Stimulated activated CD4-positive, alpha-beta T cell treated with anti-CD3 and anti-CD28 coated beads, Interleukin-1b, Interleukin-23, amount 100 ng/mL, for 4 hours (primary cell): ENCODE measurements around the gene NAGPA.
"Not testable (repeated sequence)": the region's sequence is repeated elsewhere in the genome, so short reads cannot be mapped to it uniquely, and the experiment has no call there.

Experiments
- DNase-seq, 2 donors: peaks; one replicate each; pipeline ENCODE4 v3.0.0-alpha.2; 2020; ENCODE audit warnings: low read depth in 2 of 2

NAGPA gene, protein sequence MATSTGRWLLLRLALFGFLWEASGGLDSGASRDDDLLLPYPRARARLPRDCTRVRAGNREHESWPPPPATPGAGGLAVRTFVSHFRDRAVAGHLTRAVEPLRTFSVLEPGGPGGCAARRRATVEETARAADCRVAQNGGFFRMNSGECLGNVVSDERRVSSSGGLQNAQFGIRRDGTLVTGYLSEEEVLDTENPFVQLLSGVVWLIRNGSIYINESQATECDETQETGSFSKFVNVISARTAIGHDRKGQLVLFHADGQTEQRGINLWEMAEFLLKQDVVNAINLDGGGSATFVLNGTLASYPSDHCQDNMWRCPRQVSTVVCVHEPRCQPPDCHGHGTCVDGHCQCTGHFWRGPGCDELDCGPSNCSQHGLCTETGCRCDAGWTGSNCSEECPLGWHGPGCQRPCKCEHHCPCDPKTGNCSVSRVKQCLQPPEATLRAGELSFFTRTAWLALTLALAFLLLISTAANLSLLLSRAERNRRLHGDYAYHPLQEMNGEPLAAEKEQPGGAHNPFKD

GRCh38 chr16:5033256-5034166, at the start of gene NAGPA:
Gene NAGPA (minus strand): TSS chr16:5033935. CDS start chr16:5033914, 21 bp downstream.
- DNase-seq = peak; percentile 73 to 74

- not testable (repeated sequence) for DNase-seq
Observed at GRCh38 chr16:5080996-5081395, 47.3 kb upstream of the NAGPA start.

- DNase-seq = not testable (repeated sequence)
Observed at GRCh38 chr16:5080461-5080860, 46.7 kb upstream of the NAGPA start.

DNA sequence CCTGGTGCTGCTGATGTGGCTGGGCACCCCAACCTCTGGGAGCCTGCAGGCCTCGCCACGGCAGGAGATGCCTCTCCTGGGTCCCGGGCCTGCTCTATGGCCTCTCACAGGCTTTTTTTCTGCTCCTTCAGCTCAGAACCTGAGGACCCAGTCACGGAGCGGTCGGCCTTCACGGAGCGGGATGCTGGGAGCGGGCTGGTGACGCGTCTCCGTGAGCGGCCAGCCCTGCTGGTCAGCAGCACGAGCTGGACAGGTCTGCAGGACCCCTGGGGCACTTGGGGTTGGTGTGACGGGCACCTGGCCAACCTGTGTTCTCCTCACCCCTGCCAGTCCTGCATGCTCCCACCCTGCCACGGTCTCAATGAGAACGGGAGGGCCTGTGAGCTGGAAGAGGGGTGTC, 44.9 kb upstream of the NAGPA start:
- DNase-seq = no peak

- no peak for DNase-seq
Observed at GRCh38 chr16:5077304-5077703, 43.6 kb upstream of the NAGPA start.

DNA sequence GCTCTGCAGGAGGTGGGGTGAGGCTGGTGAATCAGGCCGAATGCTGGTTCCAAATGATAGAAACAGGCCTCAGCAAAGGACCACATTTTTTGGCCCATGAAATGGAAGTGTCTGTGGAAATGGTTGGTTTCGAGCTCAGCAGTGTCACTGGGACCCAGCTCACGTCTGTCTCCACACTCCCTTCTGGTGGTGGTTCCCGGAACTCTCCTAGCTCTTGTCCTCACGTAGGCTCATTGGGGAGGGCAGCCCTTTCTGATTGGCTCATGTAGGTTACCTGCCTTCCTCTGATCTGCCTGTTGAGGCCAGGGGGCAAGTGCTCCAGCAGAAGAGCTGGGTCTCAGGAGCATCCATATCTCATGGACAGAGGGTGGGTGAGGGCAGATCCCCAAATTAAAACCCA, 41.9 kb upstream of the NAGPA start:
- DNase-seq = no peak

DNA sequence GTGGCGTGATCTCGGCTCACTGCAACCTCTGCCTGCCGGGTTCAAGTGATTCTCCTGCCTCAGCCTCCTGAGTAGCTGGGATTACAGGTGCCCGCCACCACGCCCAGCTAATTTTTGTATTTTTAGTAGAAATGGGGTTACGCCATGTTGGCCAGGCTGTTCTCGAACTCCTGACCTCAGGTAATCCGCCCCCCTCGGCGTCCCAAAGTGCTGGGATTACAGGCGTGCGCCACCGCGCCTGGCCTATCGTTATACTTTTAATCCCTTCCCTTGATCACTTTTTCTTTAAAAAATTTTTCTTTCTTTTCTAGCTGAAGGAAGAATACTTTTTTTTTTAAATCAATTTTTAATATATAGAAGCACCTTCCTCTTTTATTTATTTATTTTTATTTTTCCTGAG, 40.0 kb upstream of the NAGPA start:
- DNase-seq = not testable (repeated sequence)

- no peak for DNase-seq
Observed at GRCh38 chr16:5073279-5073629, 39.5 kb upstream of the NAGPA start.

GRCh38 chr16:5072334-5073278, 38.9 kb upstream of the NAGPA start:
- no peak for DNase-seq

- peak; percentile 85 to 87 for DNase-seq
Observed at GRCh38 chr16:5071681-5072333, 38.1 kb upstream of the NAGPA start, which contains the start of gene ALG1. Gene ALG1 (plus strand): TSS chr16:5071843. CDS start chr16:5071850, 7 bp downstream.

- no peak for DNase-seq
Observed at GRCh38 chr16:5071341-5071680, 37.6 kb upstream of the NAGPA start.

- no peak for DNase-seq
Observed at GRCh38 chr16:5070431-5071186, 36.9 kb upstream of the NAGPA start.

GRCh38 chr16:5069854-5070253, 36.1 kb upstream of the NAGPA start:
- DNase-seq = no peak

DNA sequence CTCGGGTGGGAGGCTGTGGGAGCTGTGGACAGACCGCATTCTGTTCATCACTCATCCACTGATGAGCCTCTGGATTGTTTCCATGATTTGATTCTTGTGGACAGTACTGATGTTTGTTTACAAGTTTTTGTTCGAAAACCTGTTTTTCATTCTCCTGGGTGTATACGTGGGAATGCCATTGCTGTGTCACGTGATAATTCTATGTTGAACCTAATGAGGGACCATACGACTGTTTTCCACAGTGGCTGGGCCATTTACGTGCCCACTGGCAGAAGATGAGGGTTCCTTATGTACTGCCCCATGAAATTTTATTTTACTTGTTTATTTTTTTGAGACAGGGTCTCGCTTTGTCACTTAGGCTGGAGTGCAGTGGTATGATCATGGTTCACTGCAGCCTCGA, 35.3 kb upstream of the NAGPA start:
- DNase-seq = no peak

DNA sequence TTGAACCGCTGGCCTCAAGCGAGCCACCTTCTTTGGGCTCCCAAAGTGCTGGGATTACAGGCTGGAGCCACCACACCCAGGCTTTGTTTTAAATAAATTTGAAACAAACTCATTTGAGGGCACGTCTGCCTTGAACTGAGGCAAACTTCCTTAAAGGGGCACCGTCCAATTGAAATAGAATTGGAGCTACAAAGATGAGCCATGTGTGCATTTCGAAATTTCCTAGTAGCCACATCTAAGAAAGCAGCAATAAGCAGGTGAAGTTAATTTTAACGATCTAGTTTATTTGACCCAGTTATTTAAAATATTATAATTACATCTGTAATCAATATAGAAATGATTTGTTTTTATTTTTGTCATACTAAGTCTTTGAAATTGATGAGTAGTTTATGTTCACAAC, 32.8 kb upstream of the NAGPA start:
- DNase-seq = no peak

GRCh38 chr16:5065813-5066212, 32.1 kb upstream of the NAGPA start, which contains the start of gene C16orf89:
Gene C16orf89 (minus strand): TSS chr16:5065956. CDS start chr16:5065908, 48 bp downstream.
- DNase-seq = no peak

DNA sequence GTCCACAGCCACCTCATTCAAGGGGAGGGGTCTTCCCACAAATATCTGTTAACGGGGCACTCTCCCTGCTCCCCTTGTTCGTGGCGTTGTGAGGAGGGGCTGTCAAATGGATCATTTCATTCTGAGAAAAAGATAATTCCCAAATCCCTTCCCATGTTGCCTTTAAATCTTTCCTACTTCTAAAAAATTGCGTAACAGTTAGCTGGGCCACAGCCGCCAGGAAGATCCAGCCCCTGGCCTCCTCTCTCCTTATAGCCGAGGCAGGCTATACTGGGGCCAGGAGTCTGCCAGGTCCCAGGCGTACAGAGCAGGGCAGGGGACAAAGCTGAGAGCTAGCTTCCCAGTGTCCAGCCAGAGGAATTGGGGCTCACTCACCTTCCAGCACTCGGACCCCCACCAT, 31.6 kb upstream of the NAGPA start:
- DNase-seq = no peak

DNA sequence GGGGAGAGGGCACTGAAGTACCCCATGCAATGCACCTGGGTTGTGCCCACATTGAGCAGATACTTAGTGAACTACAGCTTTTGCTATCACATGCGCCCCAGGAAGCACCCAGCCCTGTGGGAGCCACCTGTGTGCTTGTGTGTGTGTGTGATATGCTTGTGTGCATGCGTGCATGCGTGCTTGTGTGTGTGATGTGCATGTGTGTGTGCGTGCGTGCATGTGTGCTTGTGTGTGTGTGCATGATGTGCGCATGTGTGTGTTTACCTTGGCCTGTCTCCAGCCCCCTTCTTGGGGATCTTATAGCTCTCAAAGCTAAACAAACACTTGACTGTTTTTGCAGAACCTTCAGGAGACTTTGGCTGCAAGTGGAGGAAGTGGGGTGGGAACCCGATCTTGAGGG, 31.2 kb upstream of the NAGPA start:
- DNase-seq = no peak

DNA sequence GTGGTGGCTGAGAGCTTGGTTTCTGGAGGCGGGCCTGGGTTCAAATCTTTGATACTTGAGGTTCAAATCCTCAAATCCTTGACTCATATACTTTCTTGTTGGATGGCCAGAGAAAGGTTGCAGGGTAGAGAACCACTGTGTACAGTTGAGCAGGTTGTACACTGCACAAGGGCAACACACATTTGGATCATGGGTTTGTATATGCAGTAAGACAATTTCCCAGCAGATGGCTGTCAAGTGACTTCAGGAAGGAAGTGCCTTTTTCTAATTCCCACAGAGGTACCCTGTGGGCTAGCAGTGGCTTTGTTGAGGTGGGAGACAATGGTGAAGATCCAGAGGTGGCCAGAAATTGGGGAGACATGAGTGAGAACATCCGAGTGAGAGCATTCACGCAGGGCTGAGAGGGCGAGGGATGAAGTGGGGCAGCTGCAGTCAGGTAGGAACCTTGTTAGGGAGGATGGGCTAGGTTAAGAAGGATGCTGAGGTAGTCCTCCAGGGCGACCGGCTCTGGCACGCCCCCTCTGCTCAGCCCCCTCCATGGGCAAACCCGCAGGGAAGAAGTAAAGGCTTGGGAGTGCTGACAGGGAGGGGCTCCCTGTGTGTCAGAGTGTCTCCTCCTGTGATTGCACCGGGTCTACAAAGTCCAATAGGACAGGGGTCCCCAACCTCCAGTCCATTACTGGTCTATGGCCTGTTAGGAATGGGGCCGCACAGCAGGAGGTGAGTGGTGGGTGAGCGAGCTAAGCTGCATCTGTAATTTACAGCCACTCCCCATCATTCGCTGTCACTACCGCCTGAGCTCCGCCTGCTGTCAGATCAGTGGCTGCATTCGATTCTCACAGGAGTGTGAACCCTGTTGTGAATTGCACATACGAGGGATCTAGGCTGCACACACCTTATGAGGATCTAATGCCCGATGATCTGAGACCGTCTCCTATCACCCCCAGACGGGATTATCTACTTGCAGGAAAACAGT, 29.3 kb upstream of the NAGPA start:
- no peak for DNase-seq
